Posterior cingulate gyrus (tissue), 11 donors: ENCODE results near the gene TMSB4X.
"Not testable (repeated sequence)": the region's sequence is repeated elsewhere in the genome, so short reads cannot be mapped to it uniquely, and the experiment has no call there.

Source experiments
- DNase-seq, 10 donors: peaks; one replicate each; pipeline versions ENCODE4 v3.0.0 to v3.0.0-alpha.2; 2020 to 2021; ENCODE audit warnings: mixed read lengths in 3 of 10
- intact Hi-C: fragments of 100-400 bp; cut with DNase I; formaldehyde crosslinking; loops from one replicate; pipeline ENCODE4 v1.15.1; 2023

The TMSB4X gene

GRCh38 chrX:13013363-13014110, 38.6 kb downstream of the TMSB4X start:
- no peak for DNase-seq
- intact Hi-C loops: no loop called here

DNA sequence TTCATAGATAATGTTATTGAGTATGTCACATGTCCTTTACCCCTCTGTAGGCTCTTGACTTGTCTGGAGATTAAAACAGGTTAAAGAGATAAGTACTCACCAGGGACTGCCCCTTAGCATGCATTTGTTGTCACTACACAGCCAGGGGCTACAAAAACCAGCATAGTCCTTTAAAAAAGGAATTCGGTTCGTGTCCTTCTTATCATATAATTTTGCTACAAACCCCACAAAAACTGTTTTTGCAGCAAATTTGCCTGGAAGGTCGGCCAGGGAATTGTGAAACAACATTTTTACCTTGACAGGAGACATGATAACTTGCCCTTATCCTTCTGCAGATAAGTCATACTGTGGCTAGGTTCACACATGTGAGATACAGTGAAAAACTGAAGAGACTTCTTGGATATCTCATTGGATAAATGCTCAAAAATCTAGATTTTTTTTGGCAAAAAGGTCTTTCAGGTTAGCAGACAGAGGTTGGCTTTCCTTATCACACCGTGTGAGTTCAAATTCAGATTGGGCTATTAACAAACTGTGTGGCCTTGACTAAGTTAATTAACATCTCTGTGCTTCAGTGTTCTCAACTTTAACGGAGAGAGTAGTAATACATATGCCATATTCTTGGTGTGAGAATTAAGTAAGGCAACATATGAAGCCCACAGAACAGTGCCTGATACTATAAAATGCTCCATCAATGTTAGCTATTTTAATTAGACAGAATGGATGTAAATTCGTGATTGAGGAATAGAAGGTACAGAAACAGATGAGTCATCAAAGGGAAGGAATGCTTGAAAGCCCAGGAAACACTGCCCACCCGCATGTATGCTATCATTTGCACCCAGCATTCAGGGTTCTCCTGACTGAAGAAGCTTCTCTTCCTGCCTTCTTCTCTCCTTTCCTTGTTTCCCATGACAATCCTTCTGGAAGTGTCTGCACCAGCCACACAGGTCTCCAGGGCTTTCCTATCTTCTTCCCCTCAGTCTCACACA, 39.5 kb downstream of the TMSB4X start:
- intact Hi-C loops: no loop called here
- no peak for DNase-seq

- intact Hi-C loops: no loop called here
Observed at GRCh38 chrX:13015536-13016236, 40.8 kb downstream of the TMSB4X start.

DNA sequence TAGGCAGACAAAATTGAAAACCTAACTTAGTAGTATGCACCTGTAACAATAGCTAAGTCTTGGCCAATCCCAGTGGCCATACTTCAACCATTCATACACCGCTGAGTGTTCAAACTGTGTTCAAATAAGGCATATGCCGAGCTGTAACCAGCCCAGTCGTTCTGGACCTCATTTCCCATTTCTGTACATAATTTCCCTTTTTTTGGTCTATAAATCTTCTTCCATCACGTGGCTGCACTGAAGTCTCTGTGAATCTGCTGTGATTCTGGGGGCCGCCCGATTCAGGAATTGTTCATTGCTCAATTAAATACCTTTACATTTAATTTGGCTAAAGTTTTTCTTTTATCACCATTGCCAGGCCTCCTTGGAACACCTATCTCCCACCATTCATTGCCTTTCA, 41.8 kb downstream of the TMSB4X start:
- DNase-seq, intact Hi-C loops: not testable (repeated sequence)

More at GRCh38 chrX:13015536-13016236, 40.8 kb downstream of the TMSB4X start:
- no peak for DNase-seq

DNA sequence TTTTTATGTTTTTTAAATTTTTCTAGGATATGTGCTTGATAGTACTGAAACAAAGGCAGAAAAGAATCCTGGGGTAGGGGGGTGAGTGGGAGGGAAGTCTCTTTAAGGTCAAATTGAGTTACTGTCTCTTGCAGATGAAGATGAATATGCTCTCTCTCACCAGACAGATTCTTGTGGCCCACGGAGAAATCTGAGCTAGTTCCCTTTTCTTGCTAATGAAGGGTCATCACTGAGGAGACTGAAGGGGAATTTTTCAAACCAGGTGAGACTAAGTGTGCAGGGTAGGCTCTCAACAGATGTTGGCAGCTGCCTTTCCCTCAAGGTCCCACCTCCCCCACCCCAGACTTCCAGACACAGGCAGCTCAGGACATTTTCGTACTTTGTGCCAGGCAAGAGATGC, 48.0 kb downstream of the TMSB4X start:
- intact Hi-C loops: no loop called here
- no peak for DNase-seq

DNA sequence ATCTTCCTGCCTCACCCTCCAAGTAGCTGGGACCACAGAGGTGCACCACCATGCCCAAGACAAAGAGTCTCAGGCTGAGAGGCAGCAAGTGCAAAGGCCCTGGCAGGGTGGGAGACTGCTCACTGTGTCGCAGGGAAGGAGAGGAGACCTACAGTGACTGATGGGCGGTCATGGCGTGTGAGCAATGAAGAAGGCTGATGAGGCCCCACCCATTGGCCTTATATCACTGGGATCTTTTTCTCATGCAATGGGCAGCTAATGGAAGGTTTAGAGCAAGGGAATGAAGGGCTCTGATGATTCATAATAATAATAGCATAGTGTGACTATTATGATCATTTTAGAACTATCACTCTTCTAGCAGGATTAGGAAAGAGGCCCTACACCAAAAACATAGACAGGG, 48.7 kb downstream of the TMSB4X start:
- no peak for DNase-seq

GRCh38 chrX:13023979-13024378, 49.1 kb downstream of the TMSB4X start:
- DNase-seq: no peak
- intact Hi-C loops: no loop called here

More for the DNA sequence above, 48.7 kb downstream of the TMSB4X start:
- intact Hi-C loops: no loop called here

GRCh38 chrX:13024986-13025385, 50.1 kb downstream of the TMSB4X start:
- DNase-seq: no peak
- intact Hi-C loops: no loop called here
